Activated T-cell treated with anti-CD3 and anti-CD28 coated beads for 48 hours (primary cell): ENCODE results near the gene EDN3.

Experiments
- DNase-seq: peaks from one replicate; pipeline ENCODE4 v3.0.0-alpha.2; 2020; ENCODE audit warnings: low read depth

EDN3 gene

GRCh38 chr20:59300333-59301081 is at the start of gene EDN3:
Gene EDN3 (plus strand): TSS chr20:59300611. CDS start chr20:59300813, 202 bp downstream.
- DNase-seq = no peak

- no peak for DNase-seq
These were observed 47.1 kb upstream of the EDN3 start for GRCh38 chr20:59253325-59253724.

- peak; percentile 7 for DNase-seq
These were observed 46.6 kb upstream of the EDN3 start for GRCh38 chr20:59253779-59254319.

GRCh38 chr20:59255256-59255655 is 45.2 kb upstream of the EDN3 start:
- DNase-seq = no peak

GRCh38 chr20:59258221-59258621 is 42.2 kb upstream of the EDN3 start:
- DNase-seq = no peak

- no peak for DNase-seq
These were observed 40.5 kb upstream of the EDN3 start for GRCh38 chr20:59259946-59260345.

GRCh38 chr20:59265298-59265697 is 35.1 kb upstream of the EDN3 start:
- DNase-seq = no peak

GRCh38 chr20:59268870-59269269 is 31.5 kb upstream of the EDN3 start:
- DNase-seq = no peak

GRCh38 chr20:59269411-59270025 is 30.9 kb upstream of the EDN3 start:
- no peak for DNase-seq

GRCh38 chr20:59270380-59270779 is 30.0 kb upstream of the EDN3 start:
- no peak for DNase-seq

- DNase-seq = no peak
These were observed 26.6 kb upstream of the EDN3 start for GRCh38 chr20:59273739-59274357.

- no peak for DNase-seq
These were observed 23.5 kb upstream of the EDN3 start for GRCh38 chr20:59276938-59277337.

GRCh38 chr20:59284470-59284869 is 15.9 kb upstream of the EDN3 start:
- DNase-seq = no peak

GRCh38 chr20:59289994-59290393 is 10.4 kb upstream of the EDN3 start:
- DNase-seq = no peak

- no peak for DNase-seq
These were observed 8.5 kb upstream of the EDN3 start for GRCh38 chr20:59291740-59292383.

- DNase-seq = no peak
These were observed 4.9 kb upstream of the EDN3 start for GRCh38 chr20:59295531-59295930.

GRCh38 chr20:59297686-59298085 is 2.7 kb upstream of the EDN3 start:
- DNase-seq = no peak

- DNase-seq = no peak
These were observed 472 bp upstream of the EDN3 start for GRCh38 chr20:59299945-59300332.

GRCh38 chr20:59301343-59302007 is 1.1 kb downstream of the EDN3 start:
- DNase-seq = no peak

GRCh38 chr20:59305908-59306655 is 5.7 kb downstream of the EDN3 start:
- no peak for DNase-seq

GRCh38 chr20:59307270-59307669 is 6.9 kb downstream of the EDN3 start:
- DNase-seq = no peak
